ENCODE data around the gene AMPD3.

DNA sequence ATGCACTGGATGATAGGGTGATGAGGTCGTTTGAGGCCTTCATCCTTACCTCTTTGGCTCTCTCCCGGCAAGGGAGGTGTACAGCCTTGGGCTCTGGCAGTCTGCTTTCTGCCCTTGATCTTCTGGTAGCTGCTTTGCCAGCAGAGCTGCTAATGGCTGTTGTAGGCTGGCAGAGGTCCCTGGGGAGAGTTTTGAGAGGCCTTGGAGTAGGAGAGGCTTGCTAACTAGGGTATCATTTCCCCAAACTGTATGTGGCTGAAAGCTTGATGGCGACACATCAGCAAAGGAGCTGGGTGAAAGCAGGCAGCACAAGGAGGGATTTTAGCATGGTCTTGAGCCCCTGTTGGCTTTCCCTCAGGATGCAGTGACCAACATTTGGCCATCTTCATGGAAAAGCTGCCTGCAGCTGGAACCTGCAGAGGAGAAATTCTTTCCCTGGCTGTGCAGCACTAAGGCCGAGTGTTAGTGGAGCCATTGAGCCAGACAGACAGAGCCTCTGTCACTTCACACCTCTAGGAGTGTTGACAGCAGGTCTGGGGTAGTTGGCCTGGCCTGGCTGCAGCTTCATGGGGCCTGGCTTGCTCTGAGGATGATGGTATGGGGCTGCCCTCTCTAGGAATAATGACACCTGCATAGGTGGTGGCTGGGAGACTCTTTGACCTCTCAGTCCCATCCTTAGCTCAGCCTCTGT is 3.5 kb upstream of the AMPD3 start:
- TF ChIP-seq, protein P1, sequence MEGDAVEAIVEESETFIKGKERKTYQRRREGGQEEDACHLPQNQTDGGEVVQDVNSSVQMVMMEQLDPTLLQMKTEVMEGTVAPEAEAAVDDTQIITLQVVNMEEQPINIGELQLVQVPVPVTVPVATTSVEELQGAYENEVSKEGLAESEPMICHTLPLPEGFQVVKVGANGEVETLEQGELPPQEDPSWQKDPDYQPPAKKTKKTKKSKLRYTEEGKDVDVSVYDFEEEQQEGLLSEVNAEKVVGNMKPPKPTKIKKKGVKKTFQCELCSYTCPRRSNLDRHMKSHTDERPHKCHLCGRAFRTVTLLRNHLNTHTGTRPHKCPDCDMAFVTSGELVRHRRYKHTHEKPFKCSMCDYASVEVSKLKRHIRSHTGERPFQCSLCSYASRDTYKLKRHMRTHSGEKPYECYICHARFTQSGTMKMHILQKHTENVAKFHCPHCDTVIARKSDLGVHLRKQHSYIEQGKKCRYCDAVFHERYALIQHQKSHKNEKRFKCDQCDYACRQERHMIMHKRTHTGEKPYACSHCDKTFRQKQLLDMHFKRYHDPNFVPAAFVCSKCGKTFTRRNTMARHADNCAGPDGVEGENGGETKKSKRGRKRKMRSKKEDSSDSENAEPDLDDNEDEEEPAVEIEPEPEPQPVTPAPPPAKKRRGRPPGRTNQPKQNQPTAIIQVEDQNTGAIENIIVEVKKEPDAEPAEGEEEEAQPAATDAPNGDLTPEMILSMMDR (IDR thresholded peaks at IDR 0.05), result no peak
- TF ChIP-seq EZH2 (IDR thresholded peaks at IDR 0.05; ENCODE audit: borderline replicate concordance, insufficient read depth, low read depth, low read length, poor library complexity, severe bottlenecking), result no peak
